Uterus (tissue), 2 donors: ENCODE results near the gene KIN.

Experiments
- CTCF ChIP-seq, 4 experiments: fragments of 200-600 bp in 2 of 4; fragments of 450-650 bp in 2 of 4; sonication (generic) in 2 of 4; IDR thresholded peaks; one replicate each; pipeline ENCODE4 v1.5.1; 2016 to 2019; ENCODE audit warnings: antibody characterized with exemption in 4 of 4, mild to moderate bottlenecking in 2 of 4, moderate library complexity in 1 of 4
- POLR2A ChIP-seq, 2 donors: fragments of 450-650 bp; IDR thresholded peaks; one replicate each; pipeline ENCODE4 v1.6.1; 2016; ENCODE audit warnings: antibody characterized with exemption in 2 of 2, mild to moderate bottlenecking in 1 of 2, moderate library complexity in 1 of 2

- TF ChIP-seq CTCF (IDR thresholded peaks at IDR 0.05) (no peak), POLR2A (IDR thresholded peaks at IDR 0.05) (no peak)
Observed at GRCh38 chr10:7750222-7750621, 37.6 kb downstream of the KIN start.
